Activated T-cell treated with anti-CD3 and anti-CD28 coated beads, Interleukin-2, amount 50 U/mL, for 48 hours (primary cell): ENCODE data around the gene GPBP1.
"Not testable (repeated sequence)": the region's sequence is repeated elsewhere in the genome, so short reads cannot be mapped to it uniquely, and the experiment has no call there.

ENCODE experiments used
- DNase-seq, 2 experiments: peaks; one replicate each; pipeline ENCODE4 v3.0.0-alpha.2; 2020

The GPBP1 gene

GRCh38 chr5:57173319-57174127 is at the start of gene GPBP1:
TSS of gene GPBP1 (plus strand) at chr5:57174059. CDS start at chr5:57214131, 40,072 bp downstream.
- DNase-seq: peak; percentile 98

GRCh38 chr5:57128325-57128724 is 45.5 kb upstream of the GPBP1 start:
- DNase-seq: no peak

DNA sequence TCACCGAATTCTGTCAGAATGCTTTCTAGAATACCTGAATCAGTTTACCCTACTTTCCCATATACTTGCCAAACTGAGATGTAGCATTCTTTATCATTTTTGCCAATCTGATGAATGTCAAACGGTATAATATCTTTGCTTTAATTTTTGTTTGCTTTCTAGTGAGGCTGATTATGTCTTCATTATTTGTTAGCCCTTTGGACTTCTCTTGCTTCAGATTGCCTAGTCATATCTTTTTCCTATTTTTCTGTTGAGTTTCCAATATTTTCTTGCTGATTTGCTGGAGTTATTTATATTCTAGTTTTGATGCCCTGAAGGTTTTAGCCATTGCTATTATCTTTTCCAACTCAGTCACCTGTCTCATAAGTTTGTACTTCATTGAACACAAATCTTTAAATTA is 40.3 kb upstream of the GPBP1 start:
- DNase-seq: no peak

- no peak for DNase-seq
Observed at GRCh38 chr5:57137401-57137800, 36.5 kb upstream of the GPBP1 start.

GRCh38 chr5:57152316-57152715 is 21.5 kb upstream of the GPBP1 start:
- DNase-seq: no peak

GRCh38 chr5:57155033-57155432 is 18.8 kb upstream of the GPBP1 start:
- DNase-seq: no peak

DNA sequence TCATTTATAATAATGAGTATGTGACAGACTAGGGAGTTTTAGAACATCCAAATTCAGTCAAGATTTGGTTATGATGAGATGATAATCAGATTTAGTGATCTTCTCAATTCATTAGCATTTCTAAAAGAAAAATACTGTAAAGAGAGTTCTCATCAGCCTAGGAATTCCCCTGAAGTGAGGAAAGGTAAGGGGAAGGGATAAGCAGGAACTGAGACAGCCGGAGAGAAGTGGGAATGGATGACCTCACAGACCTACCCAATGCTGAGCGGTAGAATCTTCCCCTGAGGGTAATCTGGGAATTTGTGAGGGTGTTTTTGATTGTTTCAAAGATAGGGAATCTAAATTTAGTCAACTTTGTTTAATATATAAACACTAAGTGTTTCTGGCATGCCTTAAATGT is 16.7 kb upstream of the GPBP1 start:
- no peak for DNase-seq

DNA sequence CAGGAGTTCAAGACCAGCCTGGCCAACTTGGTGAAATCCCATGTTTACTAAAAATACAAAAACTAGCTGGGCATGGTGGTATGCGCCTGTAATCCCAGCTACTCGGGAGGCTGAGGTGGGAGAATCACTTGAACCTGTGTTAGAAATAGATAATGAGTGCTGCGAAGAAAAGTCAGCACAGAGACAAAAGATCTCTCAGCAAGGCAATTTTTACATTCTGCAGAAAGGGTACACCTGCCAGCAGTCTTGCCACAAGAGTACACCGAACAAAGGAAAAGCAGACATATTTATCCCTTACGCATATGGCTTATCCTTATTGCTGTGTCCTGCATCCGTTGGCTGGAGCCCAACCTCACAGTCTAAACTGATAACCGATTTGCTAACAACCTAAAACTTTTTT is 16.2 kb upstream of the GPBP1 start:
- no peak for DNase-seq

- DNase-seq: no peak
Observed at GRCh38 chr5:57163553-57164006, 10.3 kb upstream of the GPBP1 start.

GRCh38 chr5:57164124-57164523 is 9.7 kb upstream of the GPBP1 start:
- no peak for DNase-seq

DNA sequence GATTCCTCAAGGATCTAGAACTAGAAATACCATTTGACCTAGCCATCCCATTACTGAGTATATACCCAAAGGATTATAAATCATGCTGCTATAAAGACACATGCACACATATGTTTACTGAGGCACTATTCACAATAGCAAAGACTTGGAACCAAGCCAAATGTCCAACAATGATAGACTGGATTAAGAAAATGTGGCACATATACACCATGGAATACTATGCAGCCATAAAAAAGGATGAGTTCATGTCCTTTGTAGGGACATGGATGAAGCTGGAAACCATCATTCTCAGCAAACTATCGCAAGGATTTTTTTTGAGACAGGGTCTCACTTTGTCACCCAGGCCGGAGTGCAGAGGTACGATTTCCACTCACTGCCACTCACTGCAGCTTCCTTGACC is 8.7 kb upstream of the GPBP1 start:
- DNase-seq: not testable (repeated sequence)

DNA sequence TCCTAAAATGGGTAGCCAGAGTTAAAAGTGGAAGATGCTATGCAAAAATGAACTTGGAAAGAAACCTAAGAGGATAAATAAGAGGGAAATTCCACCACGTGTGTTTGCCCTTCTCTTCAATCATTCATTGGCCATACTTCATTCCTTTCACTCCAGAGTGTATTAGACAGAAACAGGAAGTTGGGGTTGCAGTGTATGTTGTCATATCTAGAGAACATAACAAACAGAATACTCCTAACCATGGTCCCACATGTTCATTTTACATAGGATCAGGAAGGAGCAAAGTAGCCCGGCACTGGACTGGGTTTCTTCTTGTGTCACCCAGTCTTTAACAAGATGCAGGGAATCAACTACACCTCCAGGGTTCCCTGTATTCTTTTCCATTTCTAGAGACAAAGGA is 7.6 kb upstream of the GPBP1 start:
- no peak for DNase-seq

- DNase-seq: no peak
Observed at GRCh38 chr5:57167201-57167600, 6.7 kb upstream of the GPBP1 start.

DNA sequence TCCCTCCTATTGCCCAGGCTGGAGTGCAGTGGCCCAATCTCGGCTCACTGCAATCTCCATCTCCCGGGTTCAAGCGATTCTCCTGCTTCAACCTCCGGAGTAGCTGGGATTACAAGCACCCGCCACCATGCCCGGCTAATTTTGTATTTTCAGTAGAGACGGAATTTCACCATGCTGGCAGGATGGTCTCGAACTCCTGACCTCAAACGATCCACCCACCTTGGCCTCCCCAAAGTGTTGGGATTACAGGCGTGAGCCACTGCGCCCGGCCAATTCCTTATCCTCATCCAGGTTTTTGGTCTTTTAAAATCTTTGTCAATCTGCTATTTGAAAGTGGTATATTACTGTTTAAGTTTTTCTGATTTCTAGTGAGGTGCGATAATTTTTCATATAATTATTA is 3.7 kb upstream of the GPBP1 start:
- not testable (repeated sequence) for DNase-seq

- DNase-seq: peak in 1 of 2 experiments; percentile 47
Observed at GRCh38 chr5:57171816-57172465, 1.9 kb upstream of the GPBP1 start.

GRCh38 chr5:57172466-57173318 is 1.2 kb upstream of the GPBP1 start:
- DNase-seq: peak; percentile 38 to 39

- DNase-seq: peak; percentile 53 to 63
Observed at GRCh38 chr5:57174128-57174889, 450 bp downstream of the GPBP1 start.

GRCh38 chr5:57174890-57175510 is 1.1 kb downstream of the GPBP1 start:
- no peak for DNase-seq

GRCh38 chr5:57175551-57176309 is 1.9 kb downstream of the GPBP1 start:
- DNase-seq: peak; percentile 58 to 61

GRCh38 chr5:57176350-57176857 is 2.5 kb downstream of the GPBP1 start:
- DNase-seq: no peak
